ENCODE measurements around the gene LRIG1.

LRIG1 gene

DNA sequence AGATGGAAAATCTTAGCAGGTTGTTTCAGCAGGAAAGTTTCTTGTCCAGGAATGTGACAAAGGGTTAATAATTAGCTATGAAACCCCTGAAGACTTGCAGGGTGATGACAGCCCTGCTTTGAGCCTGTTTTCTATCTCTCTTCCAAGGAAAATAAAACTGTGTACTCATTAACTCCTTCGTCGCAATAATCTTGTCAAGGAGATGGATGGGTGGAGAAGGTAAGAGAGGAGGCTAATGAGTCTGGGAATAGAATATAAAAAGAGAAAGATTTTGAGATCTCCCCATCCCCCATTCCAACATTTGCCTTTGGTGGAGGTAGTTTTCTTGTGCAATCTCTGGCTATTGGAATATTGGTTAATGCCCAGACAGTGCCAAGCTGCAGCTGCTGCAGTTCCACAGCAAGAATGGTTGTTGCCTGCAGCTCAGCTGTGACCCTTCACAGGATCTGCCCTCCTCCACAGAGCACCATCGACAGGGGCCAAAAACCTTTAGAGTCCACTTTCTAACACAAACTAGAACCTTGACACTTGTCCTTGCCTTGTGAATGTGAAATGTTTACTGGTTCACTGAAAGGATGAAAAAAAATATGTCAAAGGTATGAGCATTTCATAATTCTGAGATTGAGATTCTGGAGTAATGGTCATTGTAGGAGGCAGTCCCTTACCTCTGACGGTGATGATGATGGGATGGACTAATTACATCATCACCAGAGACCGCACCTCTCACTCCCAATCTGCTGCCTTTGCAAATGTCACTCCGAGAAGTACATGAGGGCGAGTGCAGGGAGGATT lies 4.2 kb upstream of the LRIG1 start:
- DNase-seq = no peak

DNA sequence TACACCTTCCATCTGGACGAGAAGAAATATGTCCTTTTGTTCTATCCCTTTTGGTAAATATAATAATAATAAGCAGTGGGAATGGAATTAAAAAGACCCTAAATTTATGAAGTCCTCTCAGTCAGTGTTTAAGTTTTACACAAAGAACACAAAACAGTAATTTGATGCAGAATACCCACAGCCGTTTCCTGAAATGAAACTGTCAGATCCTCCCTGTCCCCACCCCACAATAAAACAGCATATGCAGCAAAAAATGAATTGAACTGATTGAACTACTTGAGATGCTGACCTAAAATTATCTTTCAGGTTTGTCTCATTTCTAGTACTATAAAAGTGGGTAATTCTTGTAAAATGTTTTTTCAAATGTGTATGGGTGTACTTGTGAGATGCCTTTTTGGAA lies 2.2 kb upstream of the LRIG1 start:
- no peak for DNase-seq

DNA sequence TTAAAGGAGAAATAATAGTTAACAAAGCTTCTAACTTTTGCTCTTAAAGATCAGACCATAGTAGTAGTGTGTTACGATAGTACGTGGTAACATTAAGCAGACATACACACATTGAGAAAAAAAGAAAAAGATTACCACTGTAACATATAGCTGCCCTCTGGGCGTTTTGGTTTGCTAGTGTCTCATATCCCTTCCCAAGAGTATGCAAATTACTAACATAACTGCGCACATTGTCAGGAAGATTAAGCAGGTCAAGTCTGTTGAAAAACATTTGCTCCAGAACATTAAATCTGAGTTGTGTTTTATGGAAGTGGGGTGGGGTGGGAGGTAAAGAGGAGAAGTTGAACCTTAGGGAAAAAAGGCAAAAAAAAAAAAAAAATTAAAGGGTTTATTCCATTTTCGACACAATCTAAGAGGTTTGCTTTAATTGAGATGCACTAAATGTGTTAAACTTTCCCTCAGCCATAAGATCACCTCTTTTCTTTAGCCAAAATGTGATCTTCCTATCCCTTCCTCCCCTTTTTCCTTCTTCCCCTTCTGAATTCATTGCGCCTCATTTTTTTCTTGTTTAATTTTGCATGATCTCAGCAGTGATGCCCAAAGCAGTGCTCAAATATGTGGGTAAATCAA lies 1.5 kb upstream of the LRIG1 start:
- no peak for DNase-seq

DNA sequence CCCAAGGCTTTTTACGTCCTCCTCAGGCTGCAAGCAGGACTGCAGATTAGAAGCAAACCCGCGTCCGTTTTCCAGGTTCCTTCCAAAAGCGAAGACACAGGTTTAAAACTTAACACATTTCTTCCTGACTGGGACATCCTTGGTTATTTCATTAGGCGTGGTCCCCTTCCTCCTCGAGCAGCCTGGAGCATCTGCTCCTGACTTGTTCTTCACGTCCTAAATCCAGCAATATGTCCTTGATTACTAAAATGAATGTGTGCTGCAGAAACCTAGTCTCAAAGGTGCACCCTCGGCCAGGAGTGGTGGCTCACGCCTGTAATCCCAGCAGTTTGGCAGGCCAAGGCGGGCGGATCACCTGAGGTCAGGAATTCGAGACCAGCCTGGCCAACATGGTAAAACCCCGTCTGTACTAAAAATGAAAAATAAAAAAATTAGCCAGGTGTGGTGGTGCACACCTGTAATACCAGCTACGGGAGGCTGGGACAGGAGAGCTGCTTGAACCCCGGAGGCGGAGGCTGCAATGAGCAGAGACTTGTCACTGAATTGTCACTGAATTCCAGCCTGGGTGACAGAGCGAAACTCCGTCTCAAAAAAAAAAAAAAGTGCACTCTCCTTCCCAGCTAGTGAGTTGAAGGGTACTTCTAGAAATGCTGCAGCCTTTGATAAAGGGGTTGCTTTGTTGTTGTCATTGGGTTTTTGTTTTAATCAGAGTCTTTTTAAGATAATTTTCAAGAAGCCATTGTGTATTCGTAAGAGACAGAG lies 842 bp upstream of the LRIG1 start:
- no peak for DNase-seq

DNA sequence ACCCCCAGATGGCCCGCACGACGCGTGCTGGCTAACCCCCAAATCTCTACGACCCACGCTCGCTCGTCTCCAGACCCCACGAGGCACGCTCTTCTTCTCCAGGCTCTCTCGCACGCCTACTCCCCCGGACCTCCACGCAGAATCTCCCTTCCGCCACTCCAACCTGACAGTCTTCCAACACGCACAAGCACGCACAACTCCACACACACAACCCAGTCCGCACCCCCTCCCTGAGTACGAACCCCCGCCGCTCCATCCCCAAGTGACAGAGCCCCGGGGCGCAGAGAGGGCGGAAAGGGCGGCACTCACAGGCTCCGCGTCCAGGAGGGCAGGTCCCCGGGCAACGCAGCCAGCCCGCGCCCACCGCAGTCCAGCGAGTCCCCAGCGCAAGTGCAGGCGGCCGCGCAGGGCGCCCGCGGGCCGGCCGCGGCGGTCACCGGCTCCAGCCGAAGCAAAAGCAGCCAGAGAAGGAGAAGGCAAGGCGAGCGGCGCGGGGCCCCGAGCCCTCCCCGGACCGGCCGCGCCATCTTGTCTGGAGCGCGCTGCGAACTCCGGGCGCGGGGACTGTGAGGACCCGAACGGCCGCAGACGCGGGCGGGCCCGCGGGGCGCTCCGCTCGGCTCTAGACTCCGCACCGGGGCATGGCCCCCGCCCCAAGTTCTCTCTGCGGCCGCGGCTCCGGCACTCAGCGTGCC lies 794 bp downstream of the LRIG1 start:
- peak; percentile 23 for DNase-seq

DNA sequence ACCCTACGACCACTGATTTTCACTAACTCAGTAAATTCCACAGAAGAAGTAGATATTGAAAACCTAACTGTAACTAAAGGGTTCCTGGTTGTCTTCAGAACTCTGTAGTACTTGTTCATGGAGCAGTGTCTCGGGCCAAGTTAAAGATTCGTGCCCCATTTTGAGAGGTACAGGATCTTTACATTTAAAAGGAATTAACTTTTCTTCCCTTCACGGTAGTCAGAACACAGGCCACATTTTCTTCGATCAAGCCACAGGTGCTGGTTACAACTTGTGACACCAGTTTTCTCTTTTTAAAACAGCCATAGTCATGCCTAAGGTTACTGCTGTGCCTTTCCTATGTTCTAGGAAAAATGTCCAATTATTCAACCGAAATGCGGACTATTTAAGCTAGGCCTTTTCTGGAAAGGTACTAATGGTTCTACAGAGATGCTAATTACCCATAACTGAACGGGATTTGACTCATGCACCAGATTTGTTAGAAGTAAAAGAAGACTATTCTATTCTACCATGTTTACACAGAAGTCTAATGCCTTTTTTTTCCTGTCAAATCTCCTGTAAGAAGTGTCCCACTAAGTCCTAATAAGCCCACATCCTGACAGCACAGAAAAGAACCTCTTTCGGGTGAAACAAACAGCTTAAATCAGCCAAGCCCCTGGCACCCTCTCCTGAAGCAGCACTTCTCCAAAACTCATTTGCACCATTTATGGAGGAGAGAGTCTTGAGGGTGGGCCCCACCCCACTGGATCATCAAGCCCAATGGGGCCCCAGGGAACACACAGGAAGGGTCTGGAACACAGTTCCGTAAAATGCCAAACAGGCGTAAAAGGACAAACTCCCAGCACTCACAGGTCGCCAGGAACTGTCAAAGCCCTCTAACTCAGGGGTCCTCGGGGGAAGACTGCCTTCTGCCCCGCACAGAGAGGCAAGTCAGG lies 1.9 kb downstream of the LRIG1 start:
- DNase-seq = no peak

DNA sequence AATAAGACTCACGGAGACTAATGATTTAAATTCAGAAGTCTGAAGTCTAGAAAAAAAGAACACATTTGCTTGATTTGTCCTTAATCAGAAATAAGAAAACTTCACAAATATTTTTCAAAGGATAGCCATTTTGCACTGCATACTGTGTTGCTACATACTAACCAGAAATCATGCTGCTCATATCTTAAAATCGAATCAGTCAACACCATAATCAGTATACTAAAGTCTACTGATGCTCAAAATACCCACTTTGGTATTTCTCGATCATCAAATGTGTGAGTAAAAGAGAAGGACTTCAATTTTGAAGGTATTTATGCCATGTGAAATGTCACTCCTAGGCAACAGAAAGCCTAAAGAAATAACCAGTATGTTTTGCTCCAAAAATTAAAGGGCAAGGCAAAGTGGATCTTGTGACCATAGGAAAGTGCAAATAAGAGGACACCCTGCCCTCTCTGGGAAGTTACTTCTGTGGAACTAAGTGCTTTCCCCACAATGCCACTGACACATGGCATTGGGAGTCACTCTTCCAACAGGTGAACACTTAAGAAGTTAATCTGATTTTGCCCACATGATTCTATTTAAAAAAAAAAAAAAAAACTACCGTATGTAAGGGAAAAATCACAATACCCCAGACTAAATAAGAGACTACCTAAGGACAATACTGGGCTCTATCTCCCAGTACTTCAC lies 2.7 kb downstream of the LRIG1 start:
- no peak for DNase-seq

DNA sequence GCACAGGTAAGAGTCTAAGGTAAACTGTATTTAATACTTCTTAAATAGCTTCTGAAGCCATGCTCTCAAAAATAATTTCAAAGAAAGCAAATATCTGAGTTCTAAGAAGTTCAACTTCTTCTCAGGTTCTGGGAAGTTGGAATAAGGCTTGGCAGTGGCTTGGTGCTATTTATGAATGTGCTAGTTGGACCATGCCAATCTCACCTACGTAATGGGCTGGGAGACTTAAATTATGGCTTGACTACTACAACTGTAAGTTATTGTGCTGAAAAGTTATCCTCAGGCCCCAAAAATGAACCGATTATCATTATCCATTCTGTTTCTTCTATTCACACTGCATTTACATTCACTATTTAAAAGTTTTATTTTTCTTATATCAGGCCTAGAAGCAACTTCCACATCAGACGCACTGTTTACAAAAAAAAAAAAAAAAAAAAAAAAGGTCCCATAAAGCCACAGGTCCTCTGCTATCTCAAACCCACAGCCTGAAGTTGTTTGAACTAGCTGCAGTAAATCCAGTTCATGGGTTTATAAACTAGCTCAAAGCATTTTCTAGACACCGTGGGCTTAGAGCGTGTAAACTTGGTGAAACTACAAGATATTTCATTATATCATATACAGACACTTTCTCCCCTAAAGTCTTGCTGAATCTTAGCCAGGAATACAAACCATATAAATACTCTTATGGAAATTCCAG lies 3.4 kb downstream of the LRIG1 start:
- DNase-seq = no peak

DNA sequence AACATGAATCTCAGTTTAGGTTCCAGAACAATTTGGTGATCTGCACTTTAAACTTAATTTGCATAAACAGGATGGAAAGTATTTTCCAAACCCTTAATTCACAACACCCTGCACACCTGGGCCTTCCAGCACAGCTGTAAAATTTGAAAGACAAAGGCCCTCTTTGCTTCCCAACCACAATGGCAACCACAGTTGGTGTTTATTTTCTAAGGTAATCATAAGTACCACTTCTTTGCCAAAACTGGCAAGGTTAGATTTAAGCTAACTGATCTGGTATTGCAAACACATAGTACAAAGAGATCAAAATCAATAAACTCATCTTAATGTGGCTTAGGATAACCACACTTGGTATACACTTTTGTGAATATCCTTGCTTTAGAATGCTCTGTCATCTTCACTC lies 4.1 kb downstream of the LRIG1 start:
- DNase-seq = no peak

DNA sequence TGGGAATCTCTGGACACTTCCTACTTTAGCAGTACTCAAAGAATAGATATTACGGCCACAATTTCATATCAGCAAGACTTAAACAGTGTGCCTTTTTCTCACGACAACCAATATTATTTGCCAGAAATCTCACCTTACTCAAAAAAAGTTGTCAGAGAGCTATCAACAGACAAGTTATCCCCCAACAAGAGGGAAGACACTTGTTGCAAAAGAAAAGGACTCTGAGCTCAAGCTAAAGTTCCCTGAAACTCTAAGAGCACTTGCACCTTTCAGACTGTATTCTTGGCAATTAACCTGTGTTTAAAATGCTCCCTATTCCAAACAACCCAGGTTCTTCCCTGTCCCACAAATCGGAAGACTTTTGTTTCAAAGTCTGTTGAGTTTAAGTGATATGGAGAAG lies 4.5 kb downstream of the LRIG1 start:
- DNase-seq = no peak

DNA sequence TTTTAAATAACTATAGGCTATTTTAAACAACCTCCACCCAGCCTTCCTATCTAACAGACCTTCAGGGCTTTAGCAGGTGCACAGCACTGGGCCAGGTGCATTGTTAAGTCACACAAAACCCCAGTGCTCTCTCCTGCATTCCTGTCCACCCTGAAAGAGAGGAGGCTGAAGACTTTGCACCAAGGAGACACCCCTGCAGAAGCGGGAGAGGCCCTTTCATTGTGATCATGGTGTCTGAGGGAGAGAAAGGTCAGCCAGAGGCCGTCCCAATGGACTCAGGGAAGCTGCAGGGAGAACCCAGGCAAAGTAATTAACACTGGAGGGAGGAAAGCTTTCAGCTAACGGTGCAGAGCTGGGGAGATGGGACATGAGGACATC lies 5.2 kb downstream of the LRIG1 start:
- no peak for DNase-seq

DNA sequence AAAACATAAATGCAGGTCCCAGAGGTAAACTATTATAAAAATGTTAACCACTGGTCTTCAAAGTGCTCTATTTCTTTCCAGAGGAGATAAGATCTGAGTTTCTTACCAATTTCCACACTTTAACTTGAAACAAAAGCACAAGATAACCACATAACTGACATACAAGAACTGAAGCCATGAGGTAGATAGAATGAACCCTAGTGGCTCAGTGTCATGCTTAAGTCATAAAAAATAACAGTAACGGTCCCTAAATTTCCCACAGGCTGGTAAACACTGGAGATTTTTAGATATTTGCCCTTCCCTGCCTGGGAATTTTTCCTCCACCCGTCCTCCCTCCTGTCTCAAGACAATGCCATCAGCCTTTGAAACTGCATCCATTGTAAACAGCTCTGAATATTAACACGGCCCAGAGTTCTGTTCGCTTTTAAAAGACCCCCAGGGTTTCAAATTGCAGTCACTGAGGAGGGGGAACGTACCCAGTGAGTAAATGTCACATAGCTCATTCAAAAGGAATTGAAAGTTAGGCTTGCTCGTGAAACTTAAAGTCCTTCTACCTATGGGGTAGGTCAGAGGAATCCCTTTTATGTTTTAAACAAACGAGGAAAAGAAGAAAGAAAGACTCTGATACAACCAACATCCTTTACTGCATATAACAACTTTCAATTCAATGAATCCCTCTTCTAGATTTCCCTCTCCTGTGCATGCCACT lies 5.7 kb downstream of the LRIG1 start:
- DNase-seq = no peak

DNA sequence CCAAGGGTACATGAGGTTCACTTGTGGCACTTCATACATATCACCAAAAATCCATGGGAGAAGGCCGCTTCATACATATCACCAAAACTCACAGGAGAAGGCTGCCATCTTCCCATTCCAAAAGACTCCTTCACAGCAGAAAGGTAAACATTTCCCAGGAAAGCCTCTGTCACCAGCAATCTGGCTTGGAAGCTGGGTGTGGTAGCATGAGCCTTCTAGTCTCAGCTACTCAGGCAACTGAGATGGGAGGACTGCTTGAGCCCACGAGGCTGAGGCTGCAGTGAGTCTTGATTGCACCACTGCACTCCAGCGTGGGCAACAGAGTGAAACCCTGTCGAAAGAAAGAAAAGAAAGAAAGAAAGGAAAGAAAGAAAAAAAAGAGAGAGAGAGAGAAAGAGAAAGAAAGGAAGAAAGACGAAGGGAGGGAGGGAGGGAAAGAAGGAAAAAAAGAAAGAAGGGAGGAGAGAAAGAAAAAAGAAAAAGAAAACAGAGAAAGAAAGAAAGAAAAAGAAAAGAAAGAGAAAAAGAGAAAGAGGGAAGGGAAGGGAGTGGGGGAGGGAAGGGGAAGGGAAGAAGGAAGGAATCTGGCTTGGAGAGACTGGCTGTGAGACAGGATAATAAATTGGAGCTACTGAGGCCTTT lies 7.2 kb downstream of the LRIG1 start:
- DNase-seq = no peak

DNA sequence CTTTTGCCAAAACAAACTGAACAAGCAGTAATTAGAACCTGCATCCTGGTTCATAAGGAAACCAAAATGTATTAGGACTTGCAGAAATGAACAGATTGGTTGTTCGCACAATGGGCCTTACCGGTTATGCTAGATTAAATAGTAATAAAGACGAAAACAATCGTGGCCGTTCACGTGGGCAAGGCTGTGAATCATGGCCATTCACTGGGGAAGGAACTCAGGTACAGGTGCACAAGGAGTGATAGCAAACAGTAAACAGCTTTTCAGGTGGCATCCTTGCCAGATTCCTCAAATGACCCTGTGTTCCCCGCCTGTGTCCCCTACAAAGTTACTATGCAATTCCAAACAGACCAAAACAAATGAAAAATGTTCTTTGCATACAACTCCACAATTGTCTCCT lies 8.2 kb downstream of the LRIG1 start:
- no peak for DNase-seq

DNA sequence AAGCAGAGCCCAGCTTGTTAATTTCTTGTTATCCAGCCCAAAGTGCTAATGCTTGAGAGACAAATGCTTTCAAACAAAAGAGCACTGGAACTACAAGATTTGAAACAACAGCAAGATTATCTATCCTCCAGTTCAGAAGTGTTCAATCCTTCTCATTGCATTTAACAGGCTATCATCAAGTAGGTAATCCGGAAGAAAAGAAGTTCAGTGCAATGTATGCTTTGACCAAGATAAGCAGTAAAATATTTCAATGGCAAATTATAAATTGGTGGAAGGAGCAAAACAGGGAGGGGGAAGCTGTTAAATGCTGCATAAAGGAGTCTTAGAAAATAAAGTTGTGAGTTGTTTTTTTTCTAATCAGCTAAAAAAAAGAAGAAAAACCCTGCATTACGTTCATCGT lies 8.8 kb downstream of the LRIG1 start:
- no peak for DNase-seq

DNA sequence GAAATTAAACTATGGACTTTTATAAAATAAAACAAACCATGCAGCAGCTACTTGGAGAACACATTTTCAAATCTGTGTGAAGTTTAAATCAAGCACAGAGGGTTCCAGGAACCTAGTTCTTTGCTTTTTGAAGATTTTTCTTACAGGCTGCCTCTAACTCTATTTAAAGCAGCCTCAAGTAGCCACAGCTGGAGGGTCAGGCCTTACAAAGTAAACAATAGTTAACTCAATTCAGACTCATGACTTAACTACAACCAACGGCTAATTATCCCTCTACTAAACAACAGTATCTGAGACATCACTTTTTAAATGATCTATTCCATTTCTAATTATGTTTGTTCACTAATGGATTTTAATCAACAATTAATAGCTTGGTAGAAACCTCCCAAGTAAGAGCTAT lies 9.8 kb downstream of the LRIG1 start:
- no peak for DNase-seq

DNA sequence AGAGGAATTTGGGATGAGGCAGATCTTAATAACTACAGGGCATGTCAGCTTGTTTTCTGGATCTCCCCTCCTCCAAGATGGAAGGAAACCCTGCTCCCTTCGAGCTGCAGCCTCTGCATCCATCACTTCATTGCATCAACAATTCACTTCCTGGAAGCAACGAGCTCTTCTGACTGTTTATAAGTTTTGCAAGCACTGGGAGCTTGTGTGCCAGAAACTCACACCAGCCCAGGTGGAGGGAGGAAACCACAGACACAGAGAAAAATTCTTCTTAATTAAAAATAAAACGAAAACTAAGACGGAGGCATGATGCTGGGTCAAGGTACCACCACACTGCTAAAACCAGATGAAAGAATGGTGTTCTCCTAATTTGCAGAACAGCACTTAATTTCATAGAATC lies 10.6 kb downstream of the LRIG1 start:
- DNase-seq = no peak

DNA sequence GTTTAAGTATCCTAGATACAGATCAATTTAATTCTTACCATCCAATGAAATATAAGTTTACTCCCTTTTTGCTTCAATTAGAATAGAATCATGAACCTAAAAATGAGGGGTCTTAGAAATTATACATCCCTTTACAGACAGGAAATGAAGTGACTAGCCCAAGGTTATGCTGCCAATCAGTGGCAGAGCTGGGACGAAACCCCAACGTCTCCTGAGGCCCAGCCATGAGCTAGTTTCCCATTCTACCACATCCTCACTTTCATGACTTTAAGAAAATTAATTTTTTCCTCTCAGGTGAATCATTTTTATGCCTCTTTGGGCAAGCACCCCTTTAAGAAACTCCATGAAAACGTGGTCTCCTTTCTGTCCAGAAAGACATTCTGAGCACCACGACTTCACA lies 11.2 kb downstream of the LRIG1 start:
- DNase-seq = no peak

DNA sequence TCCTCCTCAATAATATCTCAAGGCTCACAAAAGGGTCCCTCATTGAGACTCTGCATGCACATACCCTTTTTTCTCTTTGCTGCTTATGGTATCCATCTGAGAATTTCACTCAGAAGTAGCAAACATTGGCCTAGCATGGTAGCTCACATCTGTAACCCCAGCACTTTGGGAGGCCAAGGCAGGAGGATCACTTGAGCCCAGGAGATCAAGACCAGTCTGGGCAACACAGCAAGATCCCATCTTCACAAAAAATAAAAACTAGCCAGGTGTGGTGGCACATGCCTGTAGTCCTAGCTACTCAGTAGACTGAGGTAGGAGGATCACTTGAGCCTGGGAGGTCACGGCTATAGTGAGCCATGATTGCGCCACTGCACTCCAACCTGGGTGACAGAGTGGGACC lies 11.7 kb downstream of the LRIG1 start:
- DNase-seq = no peak

DNA sequence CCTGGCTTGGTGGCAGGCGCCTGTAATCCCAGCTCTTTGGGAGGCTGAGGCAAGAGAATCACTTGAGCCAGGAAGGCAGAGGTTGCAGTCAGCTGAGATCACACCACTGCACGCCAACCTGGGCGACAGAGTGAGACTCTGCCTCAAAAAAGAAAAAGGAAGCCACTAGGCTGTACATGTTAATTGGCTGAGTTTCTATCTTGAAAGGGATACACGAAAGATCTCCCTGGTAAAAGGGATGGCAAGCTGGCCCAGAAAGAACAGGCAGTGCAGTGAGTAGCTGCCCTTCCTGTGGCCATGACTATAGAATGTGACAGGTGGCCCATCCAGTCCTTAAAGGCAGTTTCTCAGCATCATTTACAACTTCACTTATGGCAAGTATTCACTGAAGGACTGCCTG lies 12.3 kb downstream of the LRIG1 start:
- no peak for DNase-seq

All from EL (cell line).